NCI-H510A treated with DMSO at 0.1 percent for 48 hours (cell line): ENCODE results near the gene STXBP3.

Experiments
- DNase-seq: peaks from one replicate; lab custom pipeline; 2025; lab: John Stamatoyannopoulos, UW

The STXBP3 gene

GRCh38 chr1:108808438-108808837, 62.0 kb downstream of the STXBP3 start:
- no peak for DNase-seq

GRCh38 chr1:108811611-108812010, 65.1 kb downstream of the STXBP3 start:
- DNase-seq = no peak

- DNase-seq = no peak
Observed at GRCh38 chr1:108813326-108813725, 66.9 kb downstream of the STXBP3 start.

- no peak for DNase-seq
Observed at GRCh38 chr1:108814343-108815125, 68.1 kb downstream of the STXBP3 start.

- no peak for DNase-seq
Observed at GRCh38 chr1:108815566-108815965, 69.1 kb downstream of the STXBP3 start.

- no peak for DNase-seq
Observed at GRCh38 chr1:108816049-108816893, 69.8 kb downstream of the STXBP3 start.

- DNase-seq = no peak
Observed at GRCh38 chr1:108817016-108817415, 70.5 kb downstream of the STXBP3 start.

- no peak for DNase-seq
Observed at GRCh38 chr1:108817811-108818210, 71.3 kb downstream of the STXBP3 start.

- no peak for DNase-seq
Observed at GRCh38 chr1:108819878-108820277, 73.4 kb downstream of the STXBP3 start.

- no peak for DNase-seq
Observed at GRCh38 chr1:108823632-108824031, 77.2 kb downstream of the STXBP3 start.

GRCh38 chr1:108824051-108824450, 77.6 kb downstream of the STXBP3 start:
- no peak for DNase-seq

- DNase-seq = no peak
Observed at GRCh38 chr1:108826081-108826635, 79.7 kb downstream of the STXBP3 start.

- DNase-seq = peak; percentile 62
Observed at GRCh38 chr1:108828074-108828961, 81.8 kb downstream of the STXBP3 start.

GRCh38 chr1:108829498-108829916, 83.0 kb downstream of the STXBP3 start:
- DNase-seq = no peak

GRCh38 chr1:108830119-108831008, 83.9 kb downstream of the STXBP3 start:
- DNase-seq = no peak

GRCh38 chr1:108831225-108831624, 84.8 kb downstream of the STXBP3 start:
- no peak for DNase-seq

GRCh38 chr1:108832929-108833328, 86.5 kb downstream of the STXBP3 start:
- DNase-seq = no peak

GRCh38 chr1:108841703-108842102, 95.2 kb downstream of the STXBP3 start:
- no peak for DNase-seq

GRCh38 chr1:108842525-108843181, 96.2 kb downstream of the STXBP3 start:
- no peak for DNase-seq
